ENCODE data around the gene EML6.

DNA sequence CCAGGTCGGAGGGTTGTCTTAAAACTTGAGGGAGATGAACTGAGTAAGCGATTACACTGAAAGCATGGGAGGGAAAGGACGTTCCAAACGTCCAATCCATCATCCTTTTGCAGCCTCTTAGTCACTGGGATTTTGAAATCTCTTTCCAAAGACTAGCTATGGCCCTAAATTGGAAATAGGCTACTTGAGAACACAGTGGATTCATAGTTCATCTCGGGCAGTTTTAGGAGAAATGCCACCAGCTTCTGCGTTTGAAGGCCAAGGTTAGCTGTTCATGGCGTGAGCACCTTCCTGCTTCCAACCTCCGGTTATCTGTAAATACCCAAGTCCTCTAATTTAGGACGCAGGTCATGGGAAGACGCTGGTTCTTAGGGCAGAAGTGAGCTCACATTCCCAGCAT lies 821 bp upstream of the EML6 start:
- TF ChIP-seq EP300 (IDR thresholded peaks at IDR 0.05) (no peak), POLR2AphosphoS5 (IDR thresholded peaks at IDR 0.05) (no peak), POLR2A (IDR thresholded peaks at IDR 0.05) (no peak)
- TF ChIP-seq, protein P1, sequence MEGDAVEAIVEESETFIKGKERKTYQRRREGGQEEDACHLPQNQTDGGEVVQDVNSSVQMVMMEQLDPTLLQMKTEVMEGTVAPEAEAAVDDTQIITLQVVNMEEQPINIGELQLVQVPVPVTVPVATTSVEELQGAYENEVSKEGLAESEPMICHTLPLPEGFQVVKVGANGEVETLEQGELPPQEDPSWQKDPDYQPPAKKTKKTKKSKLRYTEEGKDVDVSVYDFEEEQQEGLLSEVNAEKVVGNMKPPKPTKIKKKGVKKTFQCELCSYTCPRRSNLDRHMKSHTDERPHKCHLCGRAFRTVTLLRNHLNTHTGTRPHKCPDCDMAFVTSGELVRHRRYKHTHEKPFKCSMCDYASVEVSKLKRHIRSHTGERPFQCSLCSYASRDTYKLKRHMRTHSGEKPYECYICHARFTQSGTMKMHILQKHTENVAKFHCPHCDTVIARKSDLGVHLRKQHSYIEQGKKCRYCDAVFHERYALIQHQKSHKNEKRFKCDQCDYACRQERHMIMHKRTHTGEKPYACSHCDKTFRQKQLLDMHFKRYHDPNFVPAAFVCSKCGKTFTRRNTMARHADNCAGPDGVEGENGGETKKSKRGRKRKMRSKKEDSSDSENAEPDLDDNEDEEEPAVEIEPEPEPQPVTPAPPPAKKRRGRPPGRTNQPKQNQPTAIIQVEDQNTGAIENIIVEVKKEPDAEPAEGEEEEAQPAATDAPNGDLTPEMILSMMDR (IDR thresholded peaks at IDR 0.05), result no peak

Data from upper lobe of left lung (tissue), 4 donors.